GM12878 (cell line): Measurements from ENCODE around the gene ARHGAP15. TPM values are rescaled to one million over a fixed set of nuclear protein-coding genes. Genes with fewer than 3 reads are reported as not detected.

Experiments used
- ATAC-seq: fragments of 200-7000 bp; cut with Tn5 transposase; 3 replicates; pipeline ENCODE4 v1.9.1; 2020; ENCODE audit warnings: mild to moderate bottlenecking, moderate library complexity
- BruUV-seq: library from RNA; stranded (reverse); fragments of 400-500 nt; replicated peaks from 2 replicates; lab custom pipeline; 2021; lab: Mats Ljungman, UMichigan
- CTCF ChIA-PET: fragments of 300-600 bp; sonication (Branson Sonifier 250); formaldehyde crosslinking; extraction: SDS; loops from one replicate; lab custom pipeline; 2021; ENCODE audit warnings: inconsistent platforms; lab: Yijun Ruan, JAX
- POLR2A ChIA-PET: fragments of 350-600 bp; formaldehyde crosslinking; extraction: SDS; loops from one replicate; lab custom pipeline; 2021; ENCODE audit warnings: inconsistent platforms; lab: Charles Lee
- RAD21 ChIA-PET: fragments of 300-600 bp; sonication (Branson Sonifier 250); formaldehyde crosslinking; loops from one replicate; lab custom pipeline; 2023; ENCODE audit warnings: antibody characterized with exemption; ENCODE audit not compliant: unreplicated experiment; lab: Charles Lee
- SMC1A ChIA-PET: fragments of 300-600 bp; sonication (Branson Sonifier 250); formaldehyde crosslinking; loops from one replicate; lab custom pipeline; 2023; ENCODE audit not compliant: unreplicated experiment, uncharacterized antibody; lab: Charles Lee
- DNase-seq: peaks from one replicate; pipeline ENCODE4 v3.0.0-alpha.2; 2011; ENCODE audit warnings: low read depth, low spot score
- FAIRE-seq: peaks from 3 replicates; lab custom pipeline; 2011; peaks lifted over from hg19 to GRCh38; lab: Jason Lieb, UNC
- H2AFZ ChIP-seq: 2 replicates; pipeline ENCODE4 v1.6.0; 2011; ENCODE audit warnings: low read depth, low read length, control low read depth; ENCODE audit not compliant: control insufficient read depth
- H3K27ac ChIP-seq: 2 replicates; pipeline ENCODE4 v1.5.1; 2011; ENCODE audit warnings: control low read depth; ENCODE audit not compliant: control insufficient read depth, insufficient read depth
- H3K27me3 ChIP-seq, 2 experiments: replicated peaks in 1 of 2; 2 replicates each; pipeline versions ENCODE4 v1.6.0 to v1.6.1; 2011; ENCODE audit warnings: low read length in 1 of 2; ENCODE audit not compliant: control insufficient read depth in 2 of 2, insufficient read depth in 2 of 2
- H3K36me3 ChIP-seq, 2 experiments: 2 replicates each; pipeline ENCODE4 v1.5.1; 2011; ENCODE audit warnings: low read length in 1 of 2; ENCODE audit not compliant: control insufficient read depth in 2 of 2, insufficient read depth in 2 of 2
- H3K4me1 ChIP-seq: 2 replicates; pipeline ENCODE4 v1.6.1; 2011; ENCODE audit warnings: mild to moderate bottlenecking, low read length, moderate library complexity, mixed read lengths; ENCODE audit not compliant: control insufficient read depth, insufficient read depth
- H3K4me2 ChIP-seq: 2 replicates; pipeline ENCODE4 v1.6.0; 2011; ENCODE audit warnings: control low read depth; ENCODE audit not compliant: control insufficient read depth, insufficient read depth
- H3K4me3 ChIP-seq: fragments of 200-600 bp; sonication (generic); 2 replicates; pipeline ENCODE4 v1.5.1; 2016
- H3K79me2 ChIP-seq: 2 replicates; pipeline ENCODE4 v1.6.0; 2011; ENCODE audit warnings: low read length; ENCODE audit not compliant: control insufficient read depth, insufficient read depth
- H3K9ac ChIP-seq: 2 replicates; pipeline ENCODE4 v1.8.0; 2011; ENCODE audit warnings: low read length, control low read depth, mixed read lengths; ENCODE audit not compliant: control insufficient read depth, insufficient read depth
- H3K9me3 ChIP-seq: replicated peaks from 3 replicates; pipeline ENCODE4 v1.5.1; 2011; ENCODE audit warnings: mild to moderate bottlenecking, low read length; ENCODE audit not compliant: control insufficient read depth, insufficient read depth
- H4K20me1 ChIP-seq: 2 replicates; pipeline ENCODE4 v1.6.0; 2011; ENCODE audit not compliant: control insufficient read depth, insufficient read depth
- ATF2 ChIP-seq: IDR thresholded peaks from 2 replicates; pipeline ENCODE4 v1.6.1; 2012; ENCODE audit warnings: low read length, inconsistent platforms
- ATF7 ChIP-seq: fragments of 450-650 bp; IDR thresholded peaks from 2 replicates; pipeline ENCODE4 v1.6.1; 2016; ENCODE audit warnings: low read depth, mild to moderate bottlenecking
- BHLHE40 ChIP-seq, 2 experiments: fragments of 450-650 bp in 1 of 2; IDR thresholded peaks; 2 replicates each; pipeline ENCODE4 v1.6.1; 2011 to 2017; ENCODE audit warnings: low read depth in 2 of 2, borderline replicate concordance in 1 of 2, improper control_type of control experiment in 1 of 2, low read length in 1 of 2, mild to moderate bottlenecking in 1 of 2
- DPF2 ChIP-seq: fragments of 450-650 bp; IDR thresholded peaks from 2 replicates; pipeline ENCODE4 v1.6.1; 2017; ENCODE audit warnings: mild to moderate bottlenecking
- ESRRA ChIP-seq: IDR thresholded peaks from 2 replicates; pipeline ENCODE4 v1.6.1; 2012; ENCODE audit warnings: mild to moderate bottlenecking, low read length, improper control_type of control experiment
- ETV6 ChIP-seq, 2 experiments: fragments of 450-650 bp in 1 of 2; IDR thresholded peaks in 1 of 2; conservative IDR thresholded peaks in 1 of 2; 2 replicates each; pipeline ENCODE4 v1.6.1; 2014; ENCODE audit warnings: antibody characterized with exemption in 1 of 2, borderline replicate concordance in 1 of 2, low read depth in 1 of 2, mild to moderate bottlenecking in 1 of 2, moderate library complexity in 1 of 2
- MEF2B ChIP-seq: fragments of 450-650 bp; IDR thresholded peaks from 2 replicates; pipeline ENCODE4 v1.6.1; 2018; ENCODE audit warnings: mild to moderate bottlenecking, moderate library complexity; ENCODE audit not compliant: partially characterized antibody, poor library complexity, severe bottlenecking
- SMAD5 ChIP-seq: IDR thresholded peaks from 2 replicates; pipeline ENCODE4 v1.6.1; 2016; ENCODE audit warnings: antibody characterized with exemption, low read depth
- STAT1 ChIP-seq: fragments of 450-650 bp; conservative IDR thresholded peaks from 2 replicates; pipeline ENCODE4 v1.6.1; 2014; ENCODE audit warnings: antibody characterized with exemption, mild to moderate bottlenecking
- WGBS: methylation state at CpG from one replicate; pipeline ENCODE4 v1.1.6; 2016; ENCODE audit warnings: low lambda C conversion rate; ENCODE audit not compliant: insufficient replicate concordance, insufficient coverage; ENCODE audit errors: missing lambda C conversion rate; 5-methylcytosine and 5-hydroxymethylcytosine counted together
- in situ Hi-C: fragments of 300-500 bp; cut with MboI; formaldehyde crosslinking; loops from 9 replicates; pipeline ENCODE4 v1.14.3; 2018; ENCODE audit warnings: mixed read lengths
- intact Hi-C: fragments of 100-400 bp; cut with micrococcal nuclease; formaldehyde crosslinking; loops from one replicate; pipeline ENCODE4 v1.14.2; 2022; ENCODE audit not compliant: unreplicated experiment
- polyA plus RNA-seq, 11 experiments: library from polyadenylated mRNA; depleted of rRNA in 4 of 11; unstranded in 6 of 11; stranded (reverse) in 5 of 11; fragments of >200 nt; fragmentation: Nextera tagmentation in 4 of 11; fragmentation: Illumina TruSeq in 1 of 11; extraction: Ambion mirVana in 4 of 11; extraction: Trizol in 1 of 11; gene quantifications; 1 replicate in 1 of 11; 2 replicates in 10 of 11; pipeline versions ENCODE4 v1.2.1 to v1.2.3, GENCODE V29; 2011 to 2016; ENCODE audit warnings: inconsistent platforms in 2 of 11, missing spikeins in 2 of 11, low read depth in 1 of 11
- total RNA-seq, 4 experiments: library from RNA; depleted of rRNA in 3 of 4; stranded (reverse); fragments of >200 nt in 3 of 4; fragmentation: Illumina TruSeq in 1 of 4; extraction: Trizol in 1 of 4; gene quantifications; 2 replicates each; pipeline versions ENCODE4 v1.2.1 to v1.2.3, GENCODE V29; 2013 to 2021
- TF ChIP-seq, protein P1 (sequence below): IDR thresholded peaks from 2 replicates; pipeline ENCODE4 v1.6.1; 2012; ENCODE audit warnings: low read depth, low read length, improper control_type of control experiment

ARHGAP15 gene
- total and polyA plus RNA-seq, 10 of the 15 experiments (the other 5 are each of a cell fraction or from before 2014, with no cell fraction given): 38.0 to 92.6 (median 66.7) TPM

GRCh38 chr2:143223556-143223955 lies 94.3 kb downstream of the ARHGAP15 start:
- no peak for TF ChIP-seq ETV6 (conservative IDR thresholded peaks at IDR 0.05 in 1 of 2, IDR thresholded peaks at IDR 0.05 in 1 of 2; ENCODE audit: borderline replicate concordance in 1 of 2, low read depth in 1 of 2)
- TF ChIP-seq BHLHE40 (IDR thresholded peaks at IDR 0.05; ENCODE audit: borderline replicate concordance in 1 of 2, low read depth in 2 of 2, low read length in 1 of 2): no peak
- no peak for TF ChIP-seq ATF2
- no peak for TF ChIP-seq ESRRA
- no peak for TF ChIP-seq SMAD5
- TF ChIP-seq STAT1: no peak
- no peak for TF ChIP-seq MEF2B
- no peak for TF ChIP-seq DPF2
- TF ChIP-seq, protein P1, sequence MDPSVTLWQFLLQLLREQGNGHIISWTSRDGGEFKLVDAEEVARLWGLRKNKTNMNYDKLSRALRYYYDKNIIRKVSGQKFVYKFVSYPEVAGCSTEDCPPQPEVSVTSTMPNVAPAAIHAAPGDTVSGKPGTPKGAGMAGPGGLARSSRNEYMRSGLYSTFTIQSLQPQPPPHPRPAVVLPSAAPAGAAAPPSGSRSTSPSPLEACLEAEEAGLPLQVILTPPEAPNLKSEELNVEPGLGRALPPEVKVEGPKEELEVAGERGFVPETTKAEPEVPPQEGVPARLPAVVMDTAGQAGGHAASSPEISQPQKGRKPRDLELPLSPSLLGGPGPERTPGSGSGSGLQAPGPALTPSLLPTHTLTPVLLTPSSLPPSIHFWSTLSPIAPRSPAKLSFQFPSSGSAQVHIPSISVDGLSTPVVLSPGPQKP: no peak
- no peak for TF ChIP-seq ATF7
- intact Hi-C loops: loop anchor here (2.0 to 5.0 kb wide), 2 partner anchors 35 to 191 kb away; no protein-coding TSS in a partner anchor
- 100% methylated on average over 1 of the region's 1 CpG for WGBS
- Histone ChIP-seq H3K4me2 (no peak overlapping the region), H3K36me3 (peaks cover 0 to under 1% of the 10 kb centered on the region in 2 experiments; a peak in 2 of 4 replicates), H3K79me2 (no peaks in the 10 kb centered on the region), H3K9me3 (no peaks in the 10 kb centered on the region), H3K4me3 (no peak overlapping the region), H3K27me3 (no peaks in the 10 kb centered on the region), H3K27ac (no peak overlapping the region), H2AFZ (no peak overlapping the region), H3K4me1 (no peaks in the 10 kb centered on the region), H4K20me1 (no peaks in the 10 kb centered on the region), H3K9ac (no peak overlapping the region)
- BruUV-seq: no TSS peak
- CTCF ChIA-PET: interaction anchor here (1.1 to 8.7 kb wide), 14 partner anchors 11 to 189 kb away, joined by 3 to 228 read pairs (median 8); no protein-coding TSS in a partner anchor
- RAD21 ChIA-PET: interaction anchor here (1.5 to 2.9 kb wide), 4 partner anchors 17 to 146 kb away, joined by 3 to 23 read pairs (median 12); no protein-coding TSS in a partner anchor
- FAIRE-seq: no peak
- SMC1A ChIA-PET: interaction anchor here (1.4 to 10.9 kb wide), 5 partner anchors 16 to 112 kb away, joined by 3 to 194 read pairs (median 21); no protein-coding TSS in a partner anchor
- POLR2A ChIA-PET: no interaction called here
- ATAC-seq: no peak
- DNase-seq: no peak
- in situ Hi-C loops: no loop called here
